Measurements from ENCODE around the gene GLP1R.
"Not testable (repeated sequence)": the region's sequence is repeated elsewhere in the genome, so short reads cannot be mapped to it uniquely, and the experiment has no call there.

GLP1R gene

GRCh38 chr6:39088331-39088730 is 39.8 kb downstream of the GLP1R start:
- peak; percentile 16 for DNase-seq

- DNase-seq, result no peak
These were observed 41.5 kb downstream of the GLP1R start for GRCh38 chr6:39090036-39090435.

DNA sequence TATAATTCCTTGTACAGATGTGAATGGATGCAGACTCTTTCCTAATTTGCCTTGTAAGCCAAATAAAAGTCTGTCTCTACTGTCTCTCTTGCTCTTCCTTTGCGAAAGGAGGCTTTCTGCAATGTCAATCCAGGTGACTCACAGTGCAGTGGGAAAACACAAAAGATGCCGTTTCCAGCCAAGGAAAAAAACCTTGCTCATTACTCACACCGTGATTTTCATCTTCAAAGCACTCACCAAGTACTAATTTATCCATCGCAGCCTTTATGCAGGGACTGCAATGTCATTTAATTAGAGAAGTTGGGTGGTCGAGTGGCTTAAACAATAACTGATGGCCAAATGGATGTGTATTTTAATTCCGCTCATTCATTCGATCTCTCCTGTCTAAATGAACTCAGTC is 42.6 kb downstream of the GLP1R start:
- no peak for DNase-seq

DNA sequence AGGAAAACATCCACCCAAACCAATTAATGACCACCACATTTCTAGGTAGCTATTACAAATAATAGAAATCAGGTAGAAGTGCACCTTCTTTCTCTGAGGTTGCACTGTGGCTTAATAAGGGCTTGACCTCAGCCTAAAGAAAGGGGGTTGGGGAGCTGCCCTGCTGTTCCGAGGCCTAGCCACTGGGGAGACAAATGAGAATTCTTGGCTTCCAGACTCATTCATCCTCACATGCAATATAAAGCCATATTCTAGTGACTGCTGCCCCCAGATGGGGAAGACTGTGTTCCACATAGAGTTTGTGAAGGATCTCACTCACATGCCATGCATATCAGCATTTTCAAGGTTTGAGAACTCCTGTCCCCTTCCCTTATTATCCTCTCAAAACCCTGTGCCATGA is 43.5 kb downstream of the GLP1R start:
- no peak for DNase-seq

DNA sequence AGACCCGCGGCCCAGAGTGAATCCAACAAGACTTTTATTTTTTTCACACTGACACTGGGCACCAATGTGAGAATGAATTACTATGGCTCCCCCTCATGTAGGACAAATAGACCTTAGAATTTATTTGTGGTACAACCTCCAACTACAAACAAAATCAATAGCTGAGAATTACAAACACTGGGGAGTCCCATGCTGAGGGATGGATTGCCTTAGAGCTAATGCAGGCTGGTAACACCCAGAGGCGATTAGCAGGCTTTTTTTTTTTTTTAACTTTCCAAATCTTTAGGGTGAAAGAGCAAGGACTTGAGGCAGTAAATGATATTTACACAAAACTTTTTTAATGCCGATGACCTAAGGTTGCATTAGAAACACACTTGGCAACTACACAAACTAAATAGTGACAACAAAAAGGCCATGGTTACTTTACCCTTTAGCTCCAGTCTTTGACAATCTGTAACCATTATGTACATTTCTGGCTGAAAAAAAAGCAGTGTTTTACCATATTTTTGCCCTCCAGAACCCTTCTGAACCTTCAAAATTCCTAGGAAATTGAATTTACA is 44.6 kb downstream of the GLP1R start:
- DNase-seq, result no peak

- no peak for DNase-seq
These were observed 47.0 kb downstream of the GLP1R start for GRCh38 chr6:39095578-39095977.

GRCh38 chr6:39100358-39100757 is 51.8 kb downstream of the GLP1R start:
- no peak for DNase-seq

DNA sequence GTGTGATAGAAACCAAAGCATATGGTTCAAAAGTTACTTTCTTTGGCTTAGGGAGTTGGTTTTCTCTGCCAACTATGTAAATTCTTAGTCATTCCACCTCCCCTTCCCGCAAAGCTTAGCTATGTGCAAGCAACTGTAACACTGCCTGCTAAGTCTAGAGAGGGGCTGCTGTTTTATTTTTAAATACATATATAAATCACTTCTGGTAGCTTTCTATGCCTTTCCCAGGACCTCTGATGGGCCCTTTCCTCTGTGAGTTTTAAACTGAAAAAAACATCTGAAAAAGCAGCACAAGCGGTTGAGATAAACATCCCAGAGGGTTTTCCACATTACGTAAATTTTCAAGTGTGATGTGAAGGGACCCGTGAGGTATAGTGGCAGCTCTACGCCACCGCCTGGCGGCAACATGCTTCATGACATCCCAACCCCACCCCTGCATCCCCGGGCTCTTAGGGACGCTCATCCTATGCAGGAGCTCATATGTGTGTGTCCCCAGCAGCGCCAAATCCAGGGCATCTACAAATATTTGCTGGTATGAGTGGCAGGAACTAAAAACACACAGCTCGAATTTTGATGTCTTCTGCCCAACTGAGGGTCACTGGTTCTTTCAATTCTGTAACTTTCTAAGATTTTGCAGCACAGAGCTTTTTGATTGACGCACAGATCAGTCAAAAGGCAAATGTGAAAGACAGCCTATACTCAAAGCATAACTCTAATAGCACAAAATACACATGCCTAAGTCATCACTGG is 53.7 kb downstream of the GLP1R start:
- no peak for DNase-seq

DNA sequence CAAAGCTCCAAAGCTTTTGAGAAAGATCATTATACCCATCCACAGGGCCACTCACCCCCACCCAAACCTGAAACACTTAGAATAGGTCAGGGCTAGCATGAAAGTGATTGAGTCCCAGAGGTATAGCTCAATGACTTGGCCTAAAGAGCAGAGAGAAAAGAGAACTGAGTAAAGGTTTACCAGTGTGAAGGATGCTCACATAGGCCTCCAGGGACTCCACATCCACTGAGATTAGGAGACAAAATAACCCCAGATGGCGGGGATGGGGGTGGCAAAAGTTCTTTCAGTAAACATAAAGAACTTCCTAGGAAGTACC is 54.2 kb downstream of the GLP1R start:
- no peak for DNase-seq

GRCh38 chr6:39104528-39104927 is 55.9 kb downstream of the GLP1R start:
- no peak for DNase-seq

DNA sequence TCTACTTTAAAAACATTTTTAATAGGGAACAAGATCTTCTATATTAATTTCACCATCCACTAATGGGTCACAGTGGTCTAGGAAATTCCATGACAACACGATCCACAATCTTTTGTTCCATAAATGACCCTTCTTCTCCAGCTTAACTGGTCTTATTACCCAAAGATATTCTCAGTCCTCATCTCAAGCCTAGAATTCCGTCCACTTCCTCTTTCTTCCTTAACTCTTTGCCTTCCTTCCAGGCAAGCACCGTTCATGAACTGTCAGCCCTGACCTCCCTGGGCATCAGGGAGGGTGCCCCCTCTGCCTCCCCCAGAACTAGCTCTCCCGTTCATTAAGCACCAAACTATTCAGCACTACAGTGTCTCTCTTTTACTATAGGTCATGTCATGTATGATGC is 58.5 kb downstream of the GLP1R start:
- no peak for DNase-seq

- DNase-seq, result no peak
These were observed 59.1 kb downstream of the GLP1R start for GRCh38 chr6:39107641-39108040.

DNA sequence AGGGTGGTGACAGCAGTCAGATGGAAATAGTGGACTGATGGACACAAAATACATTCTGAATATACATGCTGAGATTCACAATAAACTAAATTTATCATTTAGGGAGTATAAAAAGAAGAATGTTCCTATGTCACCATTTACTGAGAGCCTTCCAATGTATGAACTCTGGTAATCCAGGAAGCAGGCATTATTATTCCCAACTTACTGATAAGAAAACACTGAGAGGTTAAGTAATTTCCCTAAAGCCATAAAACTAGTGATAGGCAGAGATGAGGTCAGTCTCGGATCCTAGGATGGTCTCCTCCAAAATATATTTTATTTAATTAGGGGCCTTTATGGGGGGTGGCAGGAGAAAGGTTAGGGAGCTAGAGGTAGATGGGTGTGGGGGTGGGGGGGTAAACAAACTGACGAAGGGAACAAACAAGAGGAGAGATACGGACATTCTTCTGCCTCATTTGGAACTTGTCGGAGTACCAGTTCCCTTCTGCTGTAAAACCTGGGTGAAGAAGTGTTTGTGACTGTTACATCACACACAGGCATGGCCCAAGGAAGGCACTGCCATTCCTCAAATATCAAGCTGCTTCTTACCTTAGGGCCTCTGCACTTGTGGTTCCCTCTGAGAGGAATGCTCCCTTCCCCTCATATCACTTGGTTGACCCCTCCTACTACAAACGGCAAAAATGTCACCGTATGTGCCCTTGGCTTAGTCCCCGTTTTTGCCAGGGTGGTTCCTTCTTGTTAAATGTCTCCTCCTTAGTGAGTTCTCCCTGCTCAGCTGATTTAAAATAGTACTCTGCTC is 59.7 kb downstream of the GLP1R start:
- no peak for DNase-seq

DNA sequence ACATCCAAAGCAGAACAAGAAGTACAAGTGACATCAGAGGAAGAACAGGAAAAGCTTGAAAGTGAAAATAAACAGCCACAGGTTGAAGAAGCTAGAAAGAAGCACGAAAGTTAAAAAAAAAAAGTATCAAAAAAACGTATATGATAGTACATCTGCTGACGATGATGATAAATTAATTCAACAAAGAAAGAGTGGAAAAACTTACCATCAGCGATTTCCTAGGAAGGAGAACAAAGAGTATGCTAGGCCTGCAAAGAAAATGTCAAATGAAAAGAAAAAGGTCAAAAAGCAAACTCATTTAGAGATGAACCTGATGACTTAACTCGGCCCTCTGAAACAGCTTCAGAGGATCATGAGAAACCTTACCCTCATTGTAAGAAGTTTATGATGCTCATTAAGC is 62.7 kb downstream of the GLP1R start:
- DNase-seq, result no peak

- no peak for DNase-seq
These were observed 65.2 kb downstream of the GLP1R start for GRCh38 chr6:39113788-39114187.

- no peak for DNase-seq
These were observed 65.8 kb downstream of the GLP1R start for GRCh38 chr6:39114388-39114703.

DNA sequence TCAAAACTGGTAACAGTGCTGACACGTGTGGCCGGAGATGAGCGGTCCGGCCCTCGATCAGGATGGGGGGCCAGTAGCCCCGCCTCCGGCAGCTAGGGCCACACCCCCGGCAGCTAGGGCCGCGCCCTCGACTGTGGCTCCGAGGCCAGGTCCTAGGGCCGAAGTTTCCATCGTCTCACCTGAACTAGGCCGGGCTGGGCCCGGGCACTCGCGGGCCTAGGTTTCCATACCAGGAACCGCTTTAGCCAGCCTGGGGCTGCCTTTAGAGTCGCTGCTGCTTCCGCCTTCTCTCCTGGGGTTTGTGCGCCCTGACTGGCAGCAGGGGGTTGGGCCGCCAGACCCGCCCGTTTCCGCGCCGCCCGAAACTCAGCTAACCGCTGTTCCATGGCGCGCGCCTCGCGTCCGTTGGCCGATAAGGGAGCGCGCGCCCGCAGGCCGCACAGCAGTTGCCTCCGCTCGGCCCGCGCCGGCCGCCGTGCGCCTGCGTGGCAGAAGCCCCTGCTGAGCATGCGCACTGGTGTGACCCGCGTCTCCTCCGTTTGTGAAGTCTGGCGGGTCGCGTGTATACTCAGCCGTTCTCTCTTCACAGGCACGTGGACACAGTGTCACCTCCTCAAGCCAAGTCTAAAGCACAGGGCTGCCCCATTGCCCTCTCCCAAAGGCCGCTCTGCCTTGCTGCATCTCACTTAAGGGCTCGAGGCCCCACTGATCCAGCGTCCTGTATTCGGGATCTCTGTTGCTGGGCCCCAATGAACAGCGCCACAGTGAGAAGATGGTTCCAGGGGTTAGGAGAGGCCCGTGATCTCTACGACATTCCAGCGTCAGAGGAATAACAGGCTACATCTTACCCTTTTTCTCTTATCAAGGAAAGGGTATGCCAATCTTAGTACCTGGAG is 66.4 kb downstream of the GLP1R start, which contains the start of gene SAYSD1:
Gene SAYSD1, minus strand, starts transcription at position 483 of the 896 bp plus-strand sequence. Its CDS starts 97 bp downstream, at position 386.
- peak; percentile 92 for DNase-seq

GRCh38 chr6:39118921-39119320 is 70.3 kb downstream of the GLP1R start:
- no peak for DNase-seq

GRCh38 chr6:39124114-39124513 is 75.5 kb downstream of the GLP1R start:
- no peak for DNase-seq

GRCh38 chr6:39128106-39128505 is 79.5 kb downstream of the GLP1R start:
- DNase-seq, result no peak

DNA sequence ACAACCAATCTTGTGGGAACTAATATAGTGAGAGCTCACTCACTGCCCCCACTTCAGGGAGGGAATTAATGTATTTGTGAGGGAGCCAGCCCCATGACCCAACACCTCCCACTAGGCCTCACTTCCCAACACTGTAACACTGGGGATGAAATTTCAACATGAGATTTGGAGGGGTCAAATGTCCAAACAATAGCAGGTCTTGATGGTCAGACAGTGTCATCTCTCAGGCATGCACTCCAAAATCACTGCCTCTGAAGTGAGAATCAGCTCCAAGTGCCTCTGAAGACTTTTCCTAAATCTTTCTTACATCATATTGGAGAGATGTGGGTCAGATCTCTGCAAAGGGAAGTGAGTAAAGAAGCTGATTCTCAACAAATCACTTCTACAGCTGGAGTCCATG is 80.3 kb downstream of the GLP1R start:
- no peak for DNase-seq

GRCh38 chr6:39130691-39131090 is 82.1 kb downstream of the GLP1R start:
- no peak for DNase-seq

GRCh38 chr6:39134761-39135160 is 86.2 kb downstream of the GLP1R start:
- DNase-seq, result not testable (repeated sequence)
